GM12878 (cell line): Measurements from ENCODE around the gene SHANK1.

Experiments used
- CEBPB ChIP-seq, 2 experiments: fragments of 150-350 bp in 1 of 2; IDR thresholded peaks; 2 replicates each; pipeline ENCODE4 v1.6.1; 2012 to 2014; ENCODE audit warnings: low read depth in 2 of 2, low read length in 2 of 2, borderline replicate concordance in 1 of 2, inconsistent platforms in 1 of 2
- CREB1 ChIP-seq: IDR thresholded peaks from 2 replicates; pipeline ENCODE4 v1.6.1; 2012; ENCODE audit warnings: low read depth, mild to moderate bottlenecking, inconsistent platforms
- EGR1 ChIP-seq, 2 experiments: IDR thresholded peaks; 1 replicate in 1 of 2; 2 replicates in 1 of 2; pipeline ENCODE4 v1.6.1; 2011 to 2012; ENCODE audit warnings: low read depth in 2 of 2, low read length in 2 of 2, borderline replicate concordance in 1 of 2, mild to moderate bottlenecking in 1 of 2, moderate library complexity in 1 of 2
- GABPA ChIP-seq: IDR thresholded peaks from 2 replicates; pipeline ENCODE4 v1.6.1; 2014; ENCODE audit warnings: antibody characterized with exemption, low read depth, mild to moderate bottlenecking, inconsistent platforms
- IRF4 ChIP-seq: IDR thresholded peaks from 2 replicates; pipeline ENCODE4 v1.6.1; 2011; ENCODE audit warnings: low read depth, low read length
- PBX3 ChIP-seq: IDR thresholded peaks from 2 replicates; pipeline ENCODE4 v1.6.1; 2011; ENCODE audit warnings: mild to moderate bottlenecking, low read depth, low read length, moderate library complexity; ENCODE audit not compliant: insufficient replicate concordance
- PKNOX1 ChIP-seq: fragments of 450-650 bp; IDR thresholded peaks from 2 replicates; pipeline ENCODE4 v1.6.1; 2016; ENCODE audit warnings: mild to moderate bottlenecking
- POLR2A ChIP-seq: IDR thresholded peaks from 2 replicates; pipeline ENCODE4 v1.6.1; 2011; ENCODE audit warnings: low read depth, mild to moderate bottlenecking, low read length
- YY1 ChIP-seq: IDR thresholded peaks from 2 replicates; pipeline ENCODE4 v1.6.1; 2011; ENCODE audit warnings: low read depth, mild to moderate bottlenecking, low read length
- ZNF384 ChIP-seq: IDR thresholded peaks from 2 replicates; pipeline ENCODE4 v1.6.1; 2012; ENCODE audit warnings: low read depth, mild to moderate bottlenecking, low read length, improper control_type of control experiment, borderline replicate concordance
- TF ChIP-seq, protein P1 (sequence below), 3 experiments: IDR thresholded peaks in 2 of 3; conservative IDR thresholded peaks in 1 of 3; 2 replicates each; pipeline ENCODE4 v1.5.1; 2011; ENCODE audit warnings: low read depth in 3 of 3, low read length in 3 of 3, mild to moderate bottlenecking in 3 of 3, control low read depth in 2 of 3, moderate library complexity in 2 of 3, inconsistent platforms in 1 of 3, mixed read lengths in 1 of 3; ENCODE audit not compliant: control insufficient read depth in 2 of 3, insufficient read depth in 1 of 3; ENCODE audit errors: extremely low read depth in 1 of 3

- no peak for TF ChIP-seq EGR1 (IDR thresholded peaks at IDR 0.05; ENCODE audit: borderline replicate concordance in 1 of 2, low read depth in 2 of 2, low read length in 2 of 2)
- TF ChIP-seq, protein P1, sequence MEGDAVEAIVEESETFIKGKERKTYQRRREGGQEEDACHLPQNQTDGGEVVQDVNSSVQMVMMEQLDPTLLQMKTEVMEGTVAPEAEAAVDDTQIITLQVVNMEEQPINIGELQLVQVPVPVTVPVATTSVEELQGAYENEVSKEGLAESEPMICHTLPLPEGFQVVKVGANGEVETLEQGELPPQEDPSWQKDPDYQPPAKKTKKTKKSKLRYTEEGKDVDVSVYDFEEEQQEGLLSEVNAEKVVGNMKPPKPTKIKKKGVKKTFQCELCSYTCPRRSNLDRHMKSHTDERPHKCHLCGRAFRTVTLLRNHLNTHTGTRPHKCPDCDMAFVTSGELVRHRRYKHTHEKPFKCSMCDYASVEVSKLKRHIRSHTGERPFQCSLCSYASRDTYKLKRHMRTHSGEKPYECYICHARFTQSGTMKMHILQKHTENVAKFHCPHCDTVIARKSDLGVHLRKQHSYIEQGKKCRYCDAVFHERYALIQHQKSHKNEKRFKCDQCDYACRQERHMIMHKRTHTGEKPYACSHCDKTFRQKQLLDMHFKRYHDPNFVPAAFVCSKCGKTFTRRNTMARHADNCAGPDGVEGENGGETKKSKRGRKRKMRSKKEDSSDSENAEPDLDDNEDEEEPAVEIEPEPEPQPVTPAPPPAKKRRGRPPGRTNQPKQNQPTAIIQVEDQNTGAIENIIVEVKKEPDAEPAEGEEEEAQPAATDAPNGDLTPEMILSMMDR (IDR thresholded peaks at IDR 0.05 in 2 of 3, conservative IDR thresholded peaks at IDR 0.05 in 1 of 3; ENCODE audit: control insufficient read depth in 2 of 3, extremely low read depth in 1 of 3, insufficient read depth in 1 of 3, low read depth in 3 of 3, low read length in 3 of 3): no peak
- no peak for TF ChIP-seq PBX3
- no peak for TF ChIP-seq CREB1
- TF ChIP-seq ZNF384: no peak
- TF ChIP-seq GABPA: no peak
- TF ChIP-seq CEBPB (IDR thresholded peaks at IDR 0.05; ENCODE audit: borderline replicate concordance in 1 of 2, low read depth in 2 of 2, low read length in 2 of 2): no peak
- TF ChIP-seq IRF4: no peak
- TF ChIP-seq YY1: no peak
- TF ChIP-seq POLR2A: no peak
- no peak for TF ChIP-seq PKNOX1
Measured at GRCh38 chr19:50701367-50701985, 18.1 kb downstream of the SHANK1 start.
